Activated B cell treated with CpG ODN at 0.5 μM for 24 hours (primary cell): ENCODE results near the gene C11orf42. TPM values are rescaled to one million over a fixed set of nuclear protein-coding genes. Genes with fewer than 3 reads are reported as not detected.

Source experiments
- ATAC-seq: fragments of 200-7000 bp; cut with Tn5 transposase; one replicate; pipeline ENCODE4 v1.10.0; 2021; ENCODE audit warnings: low read depth, mild to moderate bottlenecking, moderate library complexity
- CTCF ChIA-PET: fragments of 350-600 bp; sonication (Branson Sonifier 250); formaldehyde crosslinking; loops from one replicate; lab custom pipeline; 2021; ENCODE audit warnings: antibody characterized with exemption; lab: Charles Lee
- POLR2A ChIA-PET: fragments of 350-600 bp; sonication (Branson Sonifier 250); formaldehyde crosslinking; loops from one replicate; lab custom pipeline; 2021; ENCODE audit warnings: antibody characterized with exemption; lab: Charles Lee
- DNase-seq: peaks from one replicate; pipeline ENCODE4 v3.0.0; 2022
- H3K27ac Mint-ChIP-seq: one replicate; pipeline ENCODE4 v1.8.0; 2020; ENCODE audit warnings: mixed read lengths
- H3K27me3 Mint-ChIP-seq: one replicate; pipeline ENCODE4 v1.8.0; 2021; ENCODE audit warnings: mixed read lengths
- H3K36me3 Mint-ChIP-seq: one replicate; pipeline ENCODE4 v1.8.0; 2021; ENCODE audit warnings: low read depth, mixed read lengths
- H3K4me1 Mint-ChIP-seq: one replicate; pipeline ENCODE4 v1.8.0; 2021; ENCODE audit warnings: mixed read lengths
- H3K4me3 Mint-ChIP-seq: one replicate; pipeline ENCODE4 v1.8.0; 2020; ENCODE audit warnings: mild to moderate bottlenecking, mixed read lengths
- H3K9me3 Mint-ChIP-seq: one replicate; pipeline ENCODE4 v1.8.0; 2020; ENCODE audit warnings: mixed read lengths
- CTCF ChIP-seq: fragments of 200-600 bp; IDR thresholded peaks from one replicate; pipeline ENCODE4 v1.8.0; 2022; ENCODE audit warnings: antibody characterized with exemption, mild to moderate bottlenecking
- intact Hi-C: fragments of 100-400 bp; cut with micrococcal nuclease; formaldehyde crosslinking; loops from one replicate; pipeline ENCODE4 v1.15.1; 2024
- total RNA-seq: library from RNA; stranded (reverse); gene quantifications from 2 replicates; pipeline ENCODE4 v1.2.3, GENCODE V29; 2022

Gene C11orf42
- total RNA-seq, 1 donor from 2014 or later = not detected

DNA sequence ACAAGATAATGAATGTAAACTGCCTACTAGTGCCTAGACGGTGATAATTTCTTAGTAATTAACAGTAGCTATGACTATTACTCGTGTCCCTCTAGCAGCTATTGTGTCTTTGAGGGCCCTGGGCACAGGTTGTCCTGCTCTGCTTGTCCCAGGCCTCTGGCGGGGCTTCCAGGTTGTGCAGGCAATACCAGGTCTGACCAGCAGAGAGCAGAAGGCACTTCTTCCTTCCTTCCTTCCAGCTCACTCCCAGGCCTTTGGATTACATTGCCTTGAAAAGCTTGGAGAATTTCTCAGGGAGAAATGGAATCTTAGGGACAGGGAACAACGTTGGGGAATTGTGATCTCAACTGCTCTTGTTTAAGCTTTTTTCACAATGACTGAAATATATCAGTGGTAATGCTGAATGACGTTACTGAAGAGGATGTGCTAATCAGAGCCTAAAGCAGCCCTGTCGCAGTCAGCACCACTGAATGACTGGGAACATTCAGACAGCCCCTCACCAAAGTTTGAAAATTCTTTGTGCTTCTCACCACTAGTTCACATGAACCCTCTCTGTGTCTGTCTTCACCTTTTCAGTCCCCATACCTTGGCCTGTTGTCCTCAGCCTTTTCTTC is 45.9 kb downstream of the C11orf42 start:
- ChIA-PET CTCF (interaction anchor here (0.9 to 2.1 kb wide), 6 partner anchors 9 to 193 kb away, joined by 3 to 10 read pairs (median 4); partner anchors contain the start of gene CCKBR), POLR2A (no interaction called here)
- DNase-seq (no peak), ATAC-seq (peak; percentile 64)
- no peak for TF ChIP-seq CTCF
- Mint-ChIP-seq H3K36me3 (no peaks in the 10 kb centered on the region), H3K4me1 (no peaks in the 10 kb centered on the region), H3K9me3 (no peaks in the 10 kb centered on the region), H3K4me3 (no peak overlapping the region), H3K27ac (no peak overlapping the region), H3K27me3 (no peaks in the 10 kb centered on the region)
- intact Hi-C loops = loop anchor here (1.0 kb wide), 2 partner anchors 102 to 192 kb away; no protein-coding TSS in a partner anchor

GRCh38 chr11:6251990-6252473 is 46.7 kb downstream of the C11orf42 start:
- ATAC-seq = no peak
- DNase-seq = no peak
- no peak for TF ChIP-seq CTCF
- ChIA-PET POLR2A (no interaction called here), CTCF (interaction anchor here (1.0 to 1.9 kb wide), 3 partner anchors 8 to 109 kb away, joined by 3 to 10 read pairs (median 4); partner anchors contain the start of gene CCKBR)
- Mint-ChIP-seq H3K4me3 (no peak overlapping the region), H3K4me1 (no peaks in the 10 kb centered on the region), H3K27ac (no peak overlapping the region), H3K9me3 (no peaks in the 10 kb centered on the region), H3K27me3 (no peaks in the 10 kb centered on the region), H3K36me3 (no peaks in the 10 kb centered on the region)
- intact Hi-C loops = loop anchor here (1.0 kb wide), 2 partner anchors 101 to 191 kb away; no protein-coding TSS in a partner anchor

DNA sequence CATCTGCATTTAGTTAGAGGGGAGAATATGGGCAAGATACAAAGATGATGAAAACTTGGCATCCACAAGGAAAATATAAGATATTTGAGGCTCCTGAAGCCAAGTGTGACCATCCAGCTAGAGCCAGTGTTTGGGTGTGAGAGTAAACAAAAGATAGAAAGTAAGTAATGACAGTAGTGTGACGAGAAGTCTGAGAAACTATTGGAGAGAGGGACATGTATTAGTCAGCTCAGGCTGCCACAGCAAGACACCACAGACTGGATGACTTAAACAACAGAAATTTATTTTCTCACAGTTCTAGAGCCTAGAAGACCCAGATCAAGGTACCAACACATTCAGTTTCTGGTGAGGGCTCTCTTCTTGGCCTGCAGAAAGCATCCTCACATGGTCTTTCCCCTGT is 47.8 kb downstream of the C11orf42 start:
- DNase-seq (no peak), ATAC-seq (no peak)
- POLR2A ChIA-PET = no interaction called here
- TF ChIP-seq CTCF = no peak
- no peak overlapping the region for H3K4me3 Mint-ChIP-seq
- CTCF ChIA-PET = interaction anchor here (0.6 kb wide), 1 partner anchor 173 kb away, joined by 3 read pairs; no protein-coding TSS in a partner anchor
- no peak overlapping the region for H3K27ac Mint-ChIP-seq
- peaks cover 3% of the 10 kb centered on the region for H3K27me3 Mint-ChIP-seq
- intact Hi-C loops = no loop called here
- no peaks in the 10 kb centered on the region for H3K36me3 Mint-ChIP-seq
- no peaks in the 10 kb centered on the region for H3K9me3 Mint-ChIP-seq
- H3K4me1 Mint-ChIP-seq = no peaks in the 10 kb centered on the region

DNA sequence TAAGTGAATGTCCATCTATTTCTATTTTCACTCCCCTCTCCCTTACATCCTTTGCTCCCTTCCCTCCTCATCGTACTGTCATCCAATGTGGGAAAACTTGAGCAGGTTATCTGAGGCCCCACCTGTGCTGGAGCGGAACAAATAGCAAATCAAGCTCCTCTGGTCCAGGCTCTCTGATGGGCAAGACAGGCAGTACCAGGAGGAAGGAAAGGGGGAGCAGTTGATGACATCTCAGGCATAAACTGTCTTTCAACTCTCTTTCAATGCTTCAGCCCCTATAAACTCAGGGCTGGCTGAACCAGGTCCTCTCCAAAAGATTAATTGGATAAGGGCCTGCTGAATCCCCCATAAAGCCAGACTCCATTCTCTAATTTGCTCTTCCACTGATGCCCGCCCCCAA is 52.8 kb downstream of the C11orf42 start:
- TF ChIP-seq CTCF = no peak
- H3K27ac Mint-ChIP-seq = no peak overlapping the region
- ChIA-PET POLR2A (no interaction called here), CTCF (no interaction called here)
- H3K9me3 Mint-ChIP-seq = no peaks in the 10 kb centered on the region
- H3K36me3 Mint-ChIP-seq = no peaks in the 10 kb centered on the region
- H3K4me3 Mint-ChIP-seq = no peak overlapping the region
- ATAC-seq (no peak), DNase-seq (no peak)
- H3K27me3 Mint-ChIP-seq = peaks cover 14% of the 10 kb centered on the region
- peaks cover 11% of the 10 kb centered on the region for H3K4me1 Mint-ChIP-seq
- intact Hi-C loops = no loop called here

DNA sequence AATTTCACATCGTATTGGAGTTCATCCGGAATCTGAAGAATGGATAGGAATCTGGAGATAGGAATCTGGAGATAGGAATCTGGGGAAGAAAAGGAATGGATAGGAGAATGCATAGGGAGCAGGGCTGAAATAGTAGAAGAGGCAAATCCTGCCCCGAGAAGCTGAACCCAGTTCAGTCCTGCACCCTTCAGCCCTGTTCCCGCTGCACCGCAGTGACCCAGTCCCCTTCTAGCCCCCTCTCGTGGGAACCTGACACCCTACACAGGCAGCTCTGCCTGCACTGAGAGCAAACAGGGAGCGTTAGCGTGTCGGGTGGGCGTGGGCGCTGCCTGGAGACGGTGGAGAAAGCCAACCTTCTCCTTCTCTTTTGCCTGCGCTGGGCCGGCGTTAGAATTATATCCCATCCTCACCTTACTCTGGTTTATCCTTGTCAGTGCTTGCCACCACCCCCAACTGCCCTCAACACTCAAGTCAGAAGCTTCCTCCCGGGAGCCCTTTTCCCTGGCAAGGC is 53.3 kb downstream of the C11orf42 start:
- DNase-seq (no peak), ATAC-seq (no peak)
- ChIA-PET POLR2A (no interaction called here), CTCF (no interaction called here)
- H3K36me3 Mint-ChIP-seq = no peaks in the 10 kb centered on the region
- intact Hi-C loops = no loop called here
- H3K4me1 Mint-ChIP-seq = peaks cover 11% of the 10 kb centered on the region
- H3K9me3 Mint-ChIP-seq = no peaks in the 10 kb centered on the region
- H3K27ac Mint-ChIP-seq = no peak overlapping the region
- no peak overlapping the region for H3K4me3 Mint-ChIP-seq
- no peak for TF ChIP-seq CTCF
- H3K27me3 Mint-ChIP-seq = peaks cover 14% of the 10 kb centered on the region
